ENCODE results near the gene DNHD1.

- TF ChIP-seq YY1 (IDR thresholded peaks at IDR 0.05; ENCODE audit: insufficient read depth, insufficient read length) = no peak
- no peak for TF ChIP-seq SUZ12 (IDR thresholded peaks at IDR 0.05; ENCODE audit: extremely low read depth, insufficient read depth, insufficient read length)
These were observed 29.5 kb downstream of the DNHD1 start for GRCh38 chr11:6526411-6527135.

Data from NT2/D1 (cell line).